Heart left ventricle (tissue), 16 donors: ENCODE measurements around the gene CASQ1. TPM values are rescaled to one million over a fixed set of nuclear protein-coding genes. Genes with fewer than 3 reads are reported as not detected.
A peak's percentile ranks its signal among the peaks of the same experiment; 100 is the strongest.

Experiments
- ATAC-seq, 4 donors: fragments of 200-7000 bp; cut with Tn5 transposase; one replicate each; pipeline ENCODE4 v1.9.1; 2020 to 2022; ENCODE audit warnings: moderate library complexity in 4 of 4, mild to moderate bottlenecking in 3 of 4, moderate number of reproducible peaks in 1 of 4
- DNase-seq, 5 donors: peaks; one replicate each; pipeline ENCODE4 v3.0.0-alpha.2; 2020
- H3K27ac ChIP-seq, 12 donors: fragments of 200-600 bp; sonication (generic) in 4 of 12; one replicate each; pipeline versions ENCODE4 v1.5.0 to v1.8.0; 2016 to 2022; ENCODE audit warnings: mild to moderate bottlenecking in 2 of 12
- H3K27me3 ChIP-seq, 9 donors: fragments of 200-600 bp; sonication (generic) in 2 of 9; one replicate each; pipeline versions ENCODE4 v1.5.1 to v1.8.0; 2016 to 2022; ENCODE audit warnings: mild to moderate bottlenecking in 3 of 9
- H3K36me3 ChIP-seq, 9 donors: fragments of 200-600 bp; sonication (generic) in 2 of 9; one replicate each; pipeline versions ENCODE4 v1.5.0 to v1.8.0; 2018 to 2022; ENCODE audit warnings: mild to moderate bottlenecking in 2 of 9
- H3K4me1 ChIP-seq, 12 donors: fragments of 200-600 bp; sonication (generic) in 4 of 12; one replicate each; pipeline versions ENCODE4 v1.5.0 to v1.8.0; 2016 to 2022; ENCODE audit warnings: mild to moderate bottlenecking in 3 of 12
- H3K4me3 ChIP-seq, 12 donors: fragments of 200-600 bp; sonication (generic) in 4 of 12; one replicate each; pipeline versions ENCODE4 v1.5.0 to v1.8.0; 2017 to 2022; ENCODE audit warnings: mild to moderate bottlenecking in 9 of 12, moderate library complexity in 4 of 12
- H3K9me3 ChIP-seq, 12 donors: fragments of 200-600 bp; sonication (generic) in 4 of 12; one replicate each; pipeline versions ENCODE4 v1.5.0 to v1.8.0; 2016 to 2022; ENCODE audit warnings: mild to moderate bottlenecking in 1 of 12
- POLR2A ChIP-seq, 2 donors: fragments of 450-650 bp; IDR thresholded peaks; one replicate each; pipeline ENCODE4 v1.6.1; 2017; ENCODE audit warnings: antibody characterized with exemption in 2 of 2, mild to moderate bottlenecking in 2 of 2, moderate library complexity in 2 of 2
- WGBS, 4 donors: extraction: QIAGEN DNeasy Blood & Tissue Kit in 2 of 4; methylation state at CpG; one replicate each; pipeline versions ENCODE4 v1.1.5 to v1.1.7; 2013 to 2018; 5-methylcytosine and 5-hydroxymethylcytosine counted together
- intact Hi-C, 10 donors: fragments of 100-400 bp; cut with DNase I; formaldehyde crosslinking; loops; one replicate each; pipeline versions ENCODE4 v1.11.1 to v1.14.2; 2022
- polyA plus RNA-seq, 2 donors: library from polyadenylated mRNA; stranded (reverse); fragments of 200-250 nt; gene quantifications; one replicate each; pipeline ENCODE4 v1.2.3, GENCODE V29; 2013
- total RNA-seq, 9 donors: library from RNA; depleted of rRNA in 2 of 9; stranded (reverse); fragments of >200 nt in 2 of 9; fragmentation: NEBNext Ultra II Directional in 3 of 9; extraction: Animal tissue kit (Norgen Biotek cat#: 25700) in 3 of 9; gene quantifications; one replicate each; pipeline versions ENCODE4 v1.1.0 to v1.2.4, GENCODE V29; 2016 to 2023
- TF ChIP-seq, protein P1 (sequence below), 12 donors: fragments of 200-600 bp; sonication (generic) in 4 of 12; IDR thresholded peaks; one replicate each; pipeline versions ENCODE4 v1.5.0 to v1.8.0; 2018 to 2022; ENCODE audit warnings: antibody characterized with exemption in 12 of 12, mild to moderate bottlenecking in 5 of 12
- donor health status: ischemic (EF 13 %, LVEDD 7.1; RV severe dilation, severe dysfunction).
- donor health status: healthy with polysubstance abuse.
- donor health status: DM: no; HTN: yes; CAD: no.
- donor health status: DM: no; HTN: no; CAD: no.
- donor health status: ischemic (EF 25% LVEDD 6.9; RV normal size, moderate dysfunction).
- donor health status: ischemic (EF 25% LVEDD 5.7; RV mildly dilated, moderate dysfunction).
- donor health status: healthy.
- donor health status: DM: yes; HTN: yes; CAD: no.
- donor health status: ischemic (EF 35%, LVEDD 5.7; RV mildly dilated, moderate dysfunction).
- donor health status: nonischemic (EF 11% LVEDD 7.7; RV severe dilation, severe dysfunction).
- donor health status: DM: yes; HTN: yes; CAD: no.
- donor health status: PGD.
- donor health status: ischemic (EF 29% LVEDD 5.4; RV normal size, mild dysfunction).
- donor health status: nonischemic (EF 23%, LVEDD 6.1; RV moderate dilation, normal function).

CASQ1 gene
- total and polyA plus RNA-seq, 11 donors, result 23.6 to 129 (median 45.9) TPM

DNA sequence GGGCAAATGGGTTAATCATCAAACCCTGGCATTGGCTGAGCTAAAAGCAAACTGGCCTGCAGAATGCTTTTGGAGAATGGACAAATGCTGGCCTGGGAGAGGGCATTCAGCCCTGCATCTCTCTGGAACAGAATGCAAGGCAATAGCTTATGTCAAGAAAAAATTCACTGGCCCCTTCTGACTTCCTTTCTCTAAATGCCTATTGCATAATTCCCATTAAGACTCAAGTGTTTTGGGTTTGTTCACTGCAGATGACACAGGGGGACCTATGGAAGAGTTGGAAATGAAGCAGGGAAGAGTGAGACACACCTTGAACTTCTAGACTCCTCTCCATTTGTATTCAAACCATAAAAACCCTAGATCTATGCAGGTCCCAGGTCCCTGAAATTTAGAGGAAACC, 30.7 kb downstream of the CASQ1 start:
- H3K4me1 ChIP-seq, result peaks cover 3 to 45% (median 29%) of the 10 kb centered on the region in 12 donors
- H3K9me3 ChIP-seq, result no peaks in the 10 kb centered on the region
- no peak for ATAC-seq
- peaks cover 0 to 100% (median 94%) of the 10 kb centered on the region in 9 donors for H3K36me3 ChIP-seq
- no peak overlapping the region for H3K4me3 ChIP-seq
- DNase-seq, result no peak
- TF ChIP-seq, protein P1, sequence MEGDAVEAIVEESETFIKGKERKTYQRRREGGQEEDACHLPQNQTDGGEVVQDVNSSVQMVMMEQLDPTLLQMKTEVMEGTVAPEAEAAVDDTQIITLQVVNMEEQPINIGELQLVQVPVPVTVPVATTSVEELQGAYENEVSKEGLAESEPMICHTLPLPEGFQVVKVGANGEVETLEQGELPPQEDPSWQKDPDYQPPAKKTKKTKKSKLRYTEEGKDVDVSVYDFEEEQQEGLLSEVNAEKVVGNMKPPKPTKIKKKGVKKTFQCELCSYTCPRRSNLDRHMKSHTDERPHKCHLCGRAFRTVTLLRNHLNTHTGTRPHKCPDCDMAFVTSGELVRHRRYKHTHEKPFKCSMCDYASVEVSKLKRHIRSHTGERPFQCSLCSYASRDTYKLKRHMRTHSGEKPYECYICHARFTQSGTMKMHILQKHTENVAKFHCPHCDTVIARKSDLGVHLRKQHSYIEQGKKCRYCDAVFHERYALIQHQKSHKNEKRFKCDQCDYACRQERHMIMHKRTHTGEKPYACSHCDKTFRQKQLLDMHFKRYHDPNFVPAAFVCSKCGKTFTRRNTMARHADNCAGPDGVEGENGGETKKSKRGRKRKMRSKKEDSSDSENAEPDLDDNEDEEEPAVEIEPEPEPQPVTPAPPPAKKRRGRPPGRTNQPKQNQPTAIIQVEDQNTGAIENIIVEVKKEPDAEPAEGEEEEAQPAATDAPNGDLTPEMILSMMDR (IDR thresholded peaks at IDR 0.05), result no peak
- peak overlapping the region in 4 of 12 donors; percentile 49 to 80 (median 69) for H3K27ac ChIP-seq
- intact Hi-C loops, result loop anchor here in 3 of 10 donors (2.0 to 10.0 kb wide), 3 partner anchors 28 to 120 kb away; no protein-coding TSS in a partner anchor
- H3K27me3 ChIP-seq, result no peaks in the 10 kb centered on the region

DNA sequence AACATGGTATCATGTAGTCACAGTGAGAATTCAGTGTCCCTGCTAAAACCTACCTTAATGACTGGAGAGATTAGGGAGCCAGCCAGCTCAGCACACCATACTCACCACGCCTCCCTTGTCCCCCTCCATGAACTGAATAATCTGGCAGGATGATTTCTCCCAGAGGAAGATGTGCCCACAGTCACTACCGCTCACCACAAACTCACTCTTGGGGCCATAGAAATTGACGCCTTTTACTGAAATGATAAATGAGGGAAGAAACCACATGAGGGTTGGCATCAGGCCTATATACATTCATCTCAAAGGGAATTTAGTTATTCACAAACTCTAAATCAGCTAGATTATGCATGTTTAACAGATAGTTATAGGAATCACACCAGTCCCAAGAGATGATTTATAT, 32.2 kb downstream of the CASQ1 start:
- intact Hi-C loops, result loop anchor here in 1 of 10 donors (10.0 kb wide), 1 partner anchor 118 kb away; no protein-coding TSS in a partner anchor
- ATAC-seq, result no peak
- no peak overlapping the region for H3K27ac ChIP-seq
- peaks cover 0 to 100% (median 94%) of the 10 kb centered on the region in 9 donors for H3K36me3 ChIP-seq
- 85 to 91% (median 86%) methylated on average over 3 of the region's 3 CpGs for WGBS, 4 donors
- no peaks in the 10 kb centered on the region for H3K27me3 ChIP-seq
- DNase-seq, result no peak
- peaks cover 3 to 42% (median 28%) of the 10 kb centered on the region in 12 donors for H3K4me1 ChIP-seq
- TF ChIP-seq, protein P1 (IDR thresholded peaks at IDR 0.05), result no peak
- no peak for TF ChIP-seq POLR2A (IDR thresholded peaks at IDR 0.05)
- H3K9me3 ChIP-seq, result no peaks in the 10 kb centered on the region
- H3K4me3 ChIP-seq, result no peak overlapping the region

DNA sequence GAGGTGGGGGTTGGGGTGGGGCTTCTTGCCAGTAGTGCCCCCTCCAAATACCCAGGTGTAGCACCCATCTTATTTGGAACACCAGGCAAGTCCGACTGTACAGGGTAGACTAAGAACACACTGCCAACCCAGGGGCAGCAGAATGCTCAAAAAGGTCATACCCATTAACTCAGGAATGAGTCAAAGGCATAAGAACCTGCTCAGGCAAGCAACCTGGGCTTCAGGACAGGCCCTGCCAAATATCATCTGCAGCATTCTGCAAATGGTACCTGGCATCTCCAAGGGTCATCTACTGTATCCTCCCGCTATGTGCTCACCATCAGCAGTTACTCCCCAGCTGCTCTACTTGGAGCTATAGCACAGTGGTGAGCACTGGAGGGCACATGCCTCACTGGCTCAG, 34.2 kb downstream of the CASQ1 start:
- H3K4me1 ChIP-seq, result peaks cover under 1 to 21% (median 8%) of the 10 kb centered on the region in 12 donors
- no peak overlapping the region for H3K27ac ChIP-seq
- WGBS, 4 donors, result 85 to 93% (median 92%) methylated on average over 2 of the region's 2 CpGs
- no peak for TF ChIP-seq POLR2A (IDR thresholded peaks at IDR 0.05)
- TF ChIP-seq, protein P1 (IDR thresholded peaks at IDR 0.05), result no peak
- no peak overlapping the region for H3K4me3 ChIP-seq
- ATAC-seq (peak in 1 of 4 donors; percentile 30), DNase-seq (no peak)
- H3K9me3 ChIP-seq, result no peaks in the 10 kb centered on the region
- H3K27me3 ChIP-seq, result no peaks in the 10 kb centered on the region
- H3K36me3 ChIP-seq, result peaks cover 0 to 100% (median 97%) of the 10 kb centered on the region in 9 donors
- intact Hi-C loops, result loop anchor here in 1 of 10 donors (10.0 kb wide), 1 partner anchor 120 kb away; no protein-coding TSS in a partner anchor

DNA sequence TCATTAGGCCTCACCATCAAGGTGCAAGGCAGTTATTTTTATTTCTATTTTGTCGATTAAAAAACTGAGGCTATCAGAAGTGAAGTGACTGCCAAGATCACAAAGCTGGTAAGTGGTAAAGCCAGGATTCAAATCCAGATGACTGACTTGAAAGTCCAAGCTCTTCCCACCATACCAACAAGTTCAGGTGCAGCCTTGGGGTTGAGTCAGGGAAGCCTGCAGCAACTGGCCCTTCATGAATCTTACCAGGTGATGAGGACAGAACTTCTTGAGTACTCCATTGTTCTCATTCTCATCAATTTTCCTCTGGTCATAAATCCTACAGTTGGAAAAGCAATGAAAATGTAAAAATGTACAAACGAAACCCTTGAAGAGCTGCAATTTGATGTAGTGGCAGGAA, 35.0 kb downstream of the CASQ1 start:
- Histone ChIP-seq H3K9me3 (no peaks in the 10 kb centered on the region), H3K4me1 (peaks cover 0 to 14% (median 2%) of the 10 kb centered on the region in 12 donors), H3K36me3 (peaks cover 0 to 100% (median 100%) of the 10 kb centered on the region in 9 donors), H3K4me3 (no peak overlapping the region), H3K27me3 (no peaks in the 10 kb centered on the region), H3K27ac (no peak overlapping the region)
- DNase-seq (no peak), ATAC-seq (no peak)
- WGBS, 4 donors, result 54 to 73% (median 71%) methylated on average over 2 of the region's 2 CpGs
- TF ChIP-seq, protein P1 (IDR thresholded peaks at IDR 0.05), result no peak
- TF ChIP-seq POLR2A (IDR thresholded peaks at IDR 0.05), result no peak
- intact Hi-C loops, result loop anchor here in 1 of 10 donors (10.0 kb wide), 1 partner anchor 121 kb away; no protein-coding TSS in a partner anchor
